ENCODE data around the gene PGM2.

PGM2 gene

DNA sequence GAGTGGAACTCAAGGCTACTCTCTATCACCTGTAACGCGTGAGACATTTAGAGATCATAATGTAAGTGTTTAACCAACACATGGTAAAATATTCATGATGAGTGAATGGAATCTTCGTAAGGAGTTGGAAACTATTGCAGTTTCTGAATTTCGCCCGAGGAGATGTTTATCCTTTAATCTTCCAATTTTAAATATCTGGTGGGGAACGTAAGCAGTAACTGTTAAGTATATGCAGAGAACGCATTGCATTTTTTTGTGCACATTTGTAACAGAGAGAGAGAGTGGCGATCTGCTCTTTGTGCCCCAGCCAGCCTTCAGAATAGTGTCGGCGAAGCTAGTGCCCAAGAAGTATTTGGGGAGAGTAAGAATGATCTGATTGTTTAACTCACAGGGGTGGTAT, 9.8 kb downstream of the PGM2 start:
- Histone ChIP-seq H3K9me3 (ENCODE audit: control insufficient read depth in 1 of 2, low read length in 2 of 2) (no peaks in the 10 kb centered on the region), H3K27ac (ENCODE audit: low read length) (peak overlapping the region; percentile 10)

GRCh38 chr4:37836838-37837440, 10.5 kb downstream of the PGM2 start:
- H3K36me3 ChIP-seq (ENCODE audit: control insufficient read depth in 1 of 2, insufficient read depth in 2 of 2, low read length in 2 of 2) = peaks cover 35 to 41% of the 10 kb centered on the region in 2 donors
- H3K27ac ChIP-seq (ENCODE audit: low read length) = peak overlapping the region; percentile 10
- H3K9me3 ChIP-seq (ENCODE audit: control insufficient read depth in 1 of 2, low read length in 2 of 2) = no peaks in the 10 kb centered on the region
- no peaks in the 10 kb centered on the region for H3K27me3 ChIP-seq (ENCODE audit: low read depth, low read length)
- no peak overlapping the region for H3K4me3 ChIP-seq (ENCODE audit: low read depth in 1 of 2, low read length in 2 of 2)
- H3K4me1 ChIP-seq (ENCODE audit: control insufficient read depth in 1 of 2, insufficient read depth in 2 of 2, low read length in 2 of 2) = peaks cover 0 to 15% of the 10 kb centered on the region in 2 donors

More for the DNA sequence above, 9.8 kb downstream of the PGM2 start:
- Histone ChIP-seq H3K36me3 (ENCODE audit: control insufficient read depth in 1 of 2, insufficient read depth in 2 of 2, low read length in 2 of 2) (peaks cover 36 to 40% of the 10 kb centered on the region in 2 donors), H3K4me3 (ENCODE audit: low read depth in 1 of 2, low read length in 2 of 2) (no peak overlapping the region), H3K27me3 (ENCODE audit: low read depth, low read length) (no peaks in the 10 kb centered on the region), H3K4me1 (ENCODE audit: control insufficient read depth in 1 of 2, insufficient read depth in 2 of 2, low read length in 2 of 2) (peaks cover 0 to 15% of the 10 kb centered on the region in 2 donors)

GRCh38 chr4:37837446-37837845, 11.0 kb downstream of the PGM2 start:
- Histone ChIP-seq H3K4me3 (ENCODE audit: low read depth in 1 of 2, low read length in 2 of 2) (no peak overlapping the region), H3K27me3 (ENCODE audit: low read depth, low read length) (no peaks in the 10 kb centered on the region), H3K36me3 (ENCODE audit: control insufficient read depth in 1 of 2, insufficient read depth in 2 of 2, low read length in 2 of 2) (peaks cover 34 to 38% of the 10 kb centered on the region in 2 donors), H3K9me3 (ENCODE audit: control insufficient read depth in 1 of 2, low read length in 2 of 2) (no peaks in the 10 kb centered on the region), H3K4me1 (ENCODE audit: control insufficient read depth in 1 of 2, insufficient read depth in 2 of 2, low read length in 2 of 2) (peaks cover 0 to 15% of the 10 kb centered on the region in 2 donors), H3K27ac (ENCODE audit: low read length) (no peak overlapping the region)

DNA sequence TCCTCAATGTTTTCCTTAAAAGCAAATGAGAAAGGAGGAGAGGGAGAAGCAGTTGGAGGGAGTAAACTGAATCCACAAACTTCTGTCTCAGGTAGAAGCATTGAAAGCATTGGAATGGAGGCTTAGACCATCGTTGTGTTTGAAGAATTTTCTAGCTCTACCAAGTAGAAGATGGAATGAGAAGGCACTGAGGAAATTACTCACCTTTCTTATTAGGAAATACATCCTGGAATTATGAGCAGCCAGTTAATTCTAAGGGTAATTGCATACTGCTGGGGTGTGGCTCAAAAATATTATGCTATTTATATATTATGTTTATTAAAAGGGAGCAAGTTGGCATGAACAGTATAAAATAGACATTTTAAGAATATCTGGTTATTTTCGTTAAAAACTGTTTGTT, 12.9 kb downstream of the PGM2 start:
- Histone ChIP-seq H3K4me1 (ENCODE audit: control insufficient read depth in 1 of 2, insufficient read depth in 2 of 2, low read length in 2 of 2) (peaks cover 0 to 15% of the 10 kb centered on the region in 2 donors), H3K36me3 (ENCODE audit: control insufficient read depth in 1 of 2, insufficient read depth in 2 of 2, low read length in 2 of 2) (peaks cover 34 to 36% of the 10 kb centered on the region in 2 donors), H3K4me3 (ENCODE audit: low read depth in 1 of 2, low read length in 2 of 2) (no peak overlapping the region), H3K27me3 (ENCODE audit: low read depth, low read length) (no peaks in the 10 kb centered on the region), H3K9me3 (ENCODE audit: control insufficient read depth in 1 of 2, low read length in 2 of 2) (no peaks in the 10 kb centered on the region), H3K27ac (ENCODE audit: low read length) (no peak overlapping the region)

- Histone ChIP-seq H3K4me1 (ENCODE audit: control insufficient read depth in 1 of 2, insufficient read depth in 2 of 2, low read length in 2 of 2) (no peaks in the 10 kb centered on the region), H3K27me3 (ENCODE audit: low read depth, low read length) (no peaks in the 10 kb centered on the region), H3K9me3 (ENCODE audit: control insufficient read depth in 1 of 2, low read length in 2 of 2) (no peaks in the 10 kb centered on the region), H3K36me3 (ENCODE audit: control insufficient read depth in 1 of 2, insufficient read depth in 2 of 2, low read length in 2 of 2) (peaks cover 50 to 53% of the 10 kb centered on the region in 2 donors), H3K27ac (ENCODE audit: low read length) (no peak overlapping the region), H3K4me3 (ENCODE audit: low read depth in 1 of 2, low read length in 2 of 2) (no peak overlapping the region)
Measured at GRCh38 chr4:37844204-37844603, 17.7 kb downstream of the PGM2 start.

- H3K27ac ChIP-seq (ENCODE audit: low read length) = no peak overlapping the region
Measured at GRCh38 chr4:37845201-37845600, 18.7 kb downstream of the PGM2 start.

DNA sequence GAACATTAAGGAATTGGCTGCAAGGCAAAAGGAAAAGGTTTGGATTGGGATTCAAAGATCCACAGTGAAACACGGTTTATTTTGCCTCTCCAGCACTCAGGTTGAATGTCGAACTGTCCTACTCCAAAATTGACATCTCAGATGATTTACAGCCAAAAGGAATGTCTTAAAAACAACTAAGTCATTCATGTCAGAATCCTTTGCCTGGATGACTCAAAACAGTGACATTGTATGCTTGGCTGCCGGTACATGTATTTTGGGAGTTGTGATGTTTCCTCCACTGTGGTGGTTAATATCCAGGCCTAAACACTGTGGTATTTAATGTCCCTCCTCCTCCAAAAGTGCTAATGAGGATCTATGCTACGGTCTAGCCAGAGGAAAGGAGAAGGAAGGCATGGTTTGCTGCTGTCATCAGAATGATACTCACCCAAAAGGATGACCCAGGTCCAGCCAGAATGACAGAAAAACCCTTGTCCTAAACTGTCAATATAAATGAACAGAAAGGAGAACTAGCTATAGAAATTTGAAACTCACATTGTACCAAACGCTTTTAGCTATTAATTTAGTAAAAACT, 20.9 kb downstream of the PGM2 start:
- Histone ChIP-seq H3K4me3 (ENCODE audit: low read depth in 1 of 2, low read length in 2 of 2) (no peak overlapping the region), H3K36me3 (ENCODE audit: control insufficient read depth in 1 of 2, insufficient read depth in 2 of 2, low read length in 2 of 2) (peaks cover 35 to 44% of the 10 kb centered on the region in 2 donors), H3K27ac (ENCODE audit: low read length) (no peak overlapping the region)

More at GRCh38 chr4:37845201-37845600, 18.7 kb downstream of the PGM2 start:
- peaks cover 42 to 53% of the 10 kb centered on the region in 2 donors for H3K36me3 ChIP-seq (ENCODE audit: control insufficient read depth in 1 of 2, insufficient read depth in 2 of 2, low read length in 2 of 2)
- H3K27me3 ChIP-seq (ENCODE audit: low read depth, low read length) = no peaks in the 10 kb centered on the region
- H3K9me3 ChIP-seq (ENCODE audit: control insufficient read depth in 1 of 2, low read length in 2 of 2) = no peaks in the 10 kb centered on the region
- no peaks in the 10 kb centered on the region for H3K4me1 ChIP-seq (ENCODE audit: control insufficient read depth in 1 of 2, insufficient read depth in 2 of 2, low read length in 2 of 2)
- H3K4me3 ChIP-seq (ENCODE audit: low read depth in 1 of 2, low read length in 2 of 2) = no peak overlapping the region

GRCh38 chr4:37852376-37852775, 25.9 kb downstream of the PGM2 start:
- Histone ChIP-seq H3K9me3 (ENCODE audit: control insufficient read depth in 1 of 2, low read length in 2 of 2) (no peaks in the 10 kb centered on the region), H3K36me3 (ENCODE audit: control insufficient read depth in 1 of 2, insufficient read depth in 2 of 2, low read length in 2 of 2) (peaks cover 24 to 44% of the 10 kb centered on the region in 2 donors), H3K4me1 (ENCODE audit: control insufficient read depth in 1 of 2, insufficient read depth in 2 of 2, low read length in 2 of 2) (no peaks in the 10 kb centered on the region), H3K27ac (ENCODE audit: low read length) (no peak overlapping the region), H3K4me3 (ENCODE audit: low read depth in 1 of 2, low read length in 2 of 2) (no peak overlapping the region), H3K27me3 (ENCODE audit: low read depth, low read length) (no peaks in the 10 kb centered on the region)

More for the DNA sequence above, 20.9 kb downstream of the PGM2 start:
- H3K27me3 ChIP-seq (ENCODE audit: low read depth, low read length) = no peaks in the 10 kb centered on the region
- no peaks in the 10 kb centered on the region for H3K9me3 ChIP-seq (ENCODE audit: control insufficient read depth in 1 of 2, low read length in 2 of 2)
- H3K4me1 ChIP-seq (ENCODE audit: control insufficient read depth in 1 of 2, insufficient read depth in 2 of 2, low read length in 2 of 2) = no peaks in the 10 kb centered on the region

DNA sequence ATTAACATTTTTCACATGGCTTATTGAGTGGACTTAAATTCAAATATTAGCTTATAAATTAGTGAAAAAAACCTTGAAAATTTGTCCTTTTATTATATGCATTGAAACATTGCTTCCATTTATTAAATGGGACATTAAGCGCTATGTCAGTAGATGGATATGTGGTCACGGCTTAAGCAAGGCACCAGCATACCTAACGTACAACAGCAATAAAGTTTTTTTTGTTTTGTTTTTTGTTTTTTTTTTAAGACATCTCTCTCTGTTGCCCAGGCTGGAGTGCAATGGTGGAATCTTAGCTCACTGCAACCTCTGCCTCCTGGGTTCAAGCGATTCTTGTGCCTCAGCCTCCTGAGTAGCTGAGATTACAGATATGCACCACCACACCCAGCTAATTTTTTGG, 31.6 kb downstream of the PGM2 start:
- H3K27ac ChIP-seq (ENCODE audit: low read length) = no peak overlapping the region
- peaks cover 26 to 29% of the 10 kb centered on the region in 2 donors for H3K36me3 ChIP-seq (ENCODE audit: control insufficient read depth in 1 of 2, insufficient read depth in 2 of 2, low read length in 2 of 2)
- H3K4me1 ChIP-seq (ENCODE audit: control insufficient read depth in 1 of 2, insufficient read depth in 2 of 2, low read length in 2 of 2) = peaks cover 0 to 4% of the 10 kb centered on the region in 2 donors
- no peaks in the 10 kb centered on the region for H3K27me3 ChIP-seq (ENCODE audit: low read depth, low read length)
- no peaks in the 10 kb centered on the region for H3K9me3 ChIP-seq (ENCODE audit: control insufficient read depth in 1 of 2, low read length in 2 of 2)
- no peak overlapping the region for H3K4me3 ChIP-seq (ENCODE audit: low read depth in 1 of 2, low read length in 2 of 2)

DNA sequence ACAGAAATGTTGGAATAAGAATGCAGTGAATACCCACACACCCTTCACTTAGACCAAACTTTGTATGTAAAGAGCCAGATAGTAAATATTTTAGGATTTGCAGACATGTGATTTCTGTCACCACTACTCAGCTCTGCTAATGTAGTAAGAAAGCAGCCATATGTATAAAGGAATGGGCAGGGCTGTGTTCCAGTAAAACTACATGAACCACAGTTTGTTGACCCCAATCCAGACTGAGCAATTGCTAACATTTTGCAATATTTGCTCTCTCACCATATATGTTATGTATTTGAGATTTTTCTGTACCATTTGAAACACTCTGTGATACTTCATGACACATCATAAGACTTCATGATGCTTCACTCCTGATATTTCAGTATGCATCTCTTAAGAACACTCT, 32.4 kb downstream of the PGM2 start:
- Histone ChIP-seq H3K27ac (ENCODE audit: low read length) (no peak overlapping the region), H3K36me3 (ENCODE audit: control insufficient read depth in 1 of 2, insufficient read depth in 2 of 2, low read length in 2 of 2) (peaks cover 27 to 28% of the 10 kb centered on the region in 2 donors), H3K4me1 (ENCODE audit: control insufficient read depth in 1 of 2, insufficient read depth in 2 of 2, low read length in 2 of 2) (peaks cover 0 to 4% of the 10 kb centered on the region in 2 donors), H3K27me3 (ENCODE audit: low read depth, low read length) (no peaks in the 10 kb centered on the region), H3K4me3 (ENCODE audit: low read depth in 1 of 2, low read length in 2 of 2) (no peak overlapping the region), H3K9me3 (ENCODE audit: control insufficient read depth in 1 of 2, low read length in 2 of 2) (no peaks in the 10 kb centered on the region)

- Histone ChIP-seq H3K4me1 (ENCODE audit: control insufficient read depth in 1 of 2, insufficient read depth in 2 of 2, low read length in 2 of 2) (peaks cover 0 to 16% of the 10 kb centered on the region in 2 donors), H3K36me3 (ENCODE audit: control insufficient read depth in 1 of 2, insufficient read depth in 2 of 2, low read length in 2 of 2) (peaks cover 26 to 28% of the 10 kb centered on the region in 2 donors), H3K4me3 (ENCODE audit: low read depth in 1 of 2, low read length in 2 of 2) (no peak overlapping the region), H3K27ac (ENCODE audit: low read length) (no peak overlapping the region), H3K27me3 (ENCODE audit: low read depth, low read length) (no peaks in the 10 kb centered on the region), H3K9me3 (ENCODE audit: control insufficient read depth in 1 of 2, low read length in 2 of 2) (no peaks in the 10 kb centered on the region)
Measured at GRCh38 chr4:37860266-37860665, 33.8 kb downstream of the PGM2 start.

All from muscle layer of duodenum (tissue), 2 donors.